Activated CD8-positive, alpha-beta memory T cell treated with anti-CD3 and anti-CD28 coated beads, Interleukin-2, amount 50 U/mL, for 4 hours (primary cell): ENCODE data around the gene THOC2.
"Not testable (repeated sequence)": the region's sequence is repeated elsewhere in the genome, so short reads cannot be mapped to it uniquely, and the experiment has no call there.

Experiments
- DNase-seq: peaks from one replicate; pipeline ENCODE4 v3.0.0-alpha.2; 2020

The THOC2 gene

GRCh38 chrX:123736333-123736921 lies 3.6 kb upstream of the THOC2 start:
- no peak for DNase-seq

- DNase-seq, result not testable (repeated sequence)
These were observed 2.3 kb upstream of the THOC2 start for GRCh38 chrX:123735137-123735536.

- not testable (repeated sequence) for DNase-seq
These were observed 1.2 kb upstream of the THOC2 start for GRCh38 chrX:123734079-123734478.

GRCh38 chrX:123731987-123732669 lies 724 bp downstream of the THOC2 start:
- DNase-seq, result no peak

GRCh38 chrX:123731258-123731986 lies 1.4 kb downstream of the THOC2 start:
- DNase-seq, result no peak

- DNase-seq, result no peak
These were observed 4.3 kb downstream of the THOC2 start for GRCh38 chrX:123728554-123728953.

GRCh38 chrX:123728016-123728415 lies 4.8 kb downstream of the THOC2 start:
- DNase-seq, result no peak

- DNase-seq, result not testable (repeated sequence)
These were observed 10.7 kb downstream of the THOC2 start for GRCh38 chrX:123722193-123722592.

GRCh38 chrX:123720486-123720885 lies 12.4 kb downstream of the THOC2 start:
- DNase-seq, result no peak

GRCh38 chrX:123713841-123714240 lies 19.0 kb downstream of the THOC2 start:
- no peak for DNase-seq

- no peak for DNase-seq
These were observed 19.4 kb downstream of the THOC2 start for GRCh38 chrX:123713434-123713833.

GRCh38 chrX:123711201-123711600 lies 21.7 kb downstream of the THOC2 start:
- not testable (repeated sequence) for DNase-seq

- no peak for DNase-seq
These were observed 28.1 kb downstream of the THOC2 start for GRCh38 chrX:123704781-123705180.

GRCh38 chrX:123698979-123699520 lies 33.8 kb downstream of the THOC2 start:
- no peak for DNase-seq

- DNase-seq, result no peak
These were observed 36.5 kb downstream of the THOC2 start for GRCh38 chrX:123696334-123696733.

GRCh38 chrX:123695242-123695641 lies 37.6 kb downstream of the THOC2 start:
- DNase-seq, result no peak

GRCh38 chrX:123691776-123692175 lies 41.1 kb downstream of the THOC2 start:
- DNase-seq, result no peak

GRCh38 chrX:123688524-123688923 lies 44.3 kb downstream of the THOC2 start:
- no peak for DNase-seq

- DNase-seq, result no peak
These were observed 47.6 kb downstream of the THOC2 start for GRCh38 chrX:123685232-123685631.

GRCh38 chrX:123682186-123682585 lies 50.7 kb downstream of the THOC2 start:
- no peak for DNase-seq

GRCh38 chrX:123679733-123680460 lies 53.0 kb downstream of the THOC2 start:
- not testable (repeated sequence) for DNase-seq

GRCh38 chrX:123675154-123675553 lies 57.7 kb downstream of the THOC2 start:
- no peak for DNase-seq

GRCh38 chrX:123673813-123674212 lies 59.0 kb downstream of the THOC2 start:
- DNase-seq, result no peak
